Spleen (tissue), 7 donors: ENCODE data around the gene CHRM1.

Experiments
- CTCF ChIP-seq, 11 experiments: fragments of 200-600 bp in 7 of 11; fragments of 450-650 bp in 4 of 11; sonication (generic) in 4 of 11; IDR thresholded peaks in 8 of 11; conservative IDR thresholded peaks in 3 of 11; 1 replicate in 7 of 11; 2 replicates in 4 of 11; pipeline versions ENCODE4 v1.4.0 to v1.8.0; 2016 to 2021; ENCODE audit warnings: antibody characterized with exemption in 11 of 11, inconsistent platforms in 4 of 11, mild to moderate bottlenecking in 1 of 11
- POLR2A ChIP-seq, 3 donors: fragments of 450-650 bp; IDR thresholded peaks; one replicate each; pipeline ENCODE4 v1.5.1; 2017; ENCODE audit warnings: antibody characterized with exemption in 3 of 3, mild to moderate bottlenecking in 1 of 3
- donor health status: DM: no; HTN: no; CAD: no; lungs with moderate emphysema.
- donor health status: DM: no; HTN: no; CAD: no.
- donor health status: DM: no; HTN: no; CAD: no.

- TF ChIP-seq CTCF (IDR thresholded peaks at IDR 0.05 in 8 of 11, conservative IDR thresholded peaks at IDR 0.05 in 3 of 11) (no peak), POLR2A (IDR thresholded peaks at IDR 0.05) (no peak)
Observed at GRCh38 chr11:62880231-62880802, 40.8 kb downstream of the CHRM1 start.
